C4-2B (cell line): Measurements from ENCODE around the gene GCNT2.
"Not testable (repeated sequence)": the region's sequence is repeated elsewhere in the genome, so short reads cannot be mapped to it uniquely, and the experiment has no call there.

Experiments
- H3K27ac ChIP-seq: fragments of 450-650 bp; 2 replicates; pipeline ENCODE4 v1.5.1; 2017
- CTCF ChIP-seq: fragments of 450-650 bp; conservative IDR thresholded peaks from 2 replicates; pipeline ENCODE4 v1.5.1; 2017; ENCODE audit warnings: mild to moderate bottlenecking
- ZFX ChIP-seq: fragments of 450-650 bp; IDR thresholded peaks from 2 replicates; pipeline ENCODE4 v1.6.1; 2017

GCNT2 gene

GRCh38 chr6:10662207-10662606 is 141.1 kb downstream of the GCNT2 start:
- H3K27ac ChIP-seq = no peak overlapping the region
- TF ChIP-seq CTCF (no peak), ZFX (no peak)

- no peak overlapping the region for H3K27ac ChIP-seq
- TF ChIP-seq ZFX (no peak), CTCF (no peak)
Observed at GRCh38 chr6:10662742-10663141, 141.6 kb downstream of the GCNT2 start.

- not testable (repeated sequence) for H3K27ac ChIP-seq
Observed at GRCh38 chr6:10665595-10665994, 144.4 kb downstream of the GCNT2 start.

- H3K27ac ChIP-seq = no peak overlapping the region
- TF ChIP-seq CTCF = no peak
- no peak for TF ChIP-seq ZFX
Observed at GRCh38 chr6:10668126-10668917, 147.2 kb downstream of the GCNT2 start.

GRCh38 chr6:10676403-10676802 is 155.3 kb downstream of the GCNT2 start:
- TF ChIP-seq ZFX (no peak), CTCF (no peak)
- no peak overlapping the region for H3K27ac ChIP-seq

GRCh38 chr6:10678456-10678855 is 157.3 kb downstream of the GCNT2 start:
- H3K27ac ChIP-seq = peak overlapping the region; percentile 13
- TF ChIP-seq ZFX = no peak
- no peak for TF ChIP-seq CTCF
